GM21576 (cell line): Measurements from ENCODE around the gene DGKG.
A peak's percentile ranks its signal among the peaks of the same experiment; 100 is the strongest.

Experiments used
- ATAC-seq: cut with Tn5 transposase; IDR thresholded peaks from one replicate; pipeline ENCODE4 v1.9.1; 2021; ENCODE audit warnings: mild to moderate bottlenecking, moderate library complexity; ENCODE audit not compliant: unreplicated experiment

Gene DGKG

GRCh38 chr3:186280737-186281136, 81.3 kb downstream of the DGKG start:
- ATAC-seq, result no peak

GRCh38 chr3:186277268-186277909, 84.6 kb downstream of the DGKG start:
- ATAC-seq, result no peak

GRCh38 chr3:186275436-186275835, 86.6 kb downstream of the DGKG start:
- ATAC-seq, result no peak

- no peak for ATAC-seq
These were observed 88.4 kb downstream of the DGKG start for GRCh38 chr3:186273586-186273985.

GRCh38 chr3:186270701-186271100, 91.3 kb downstream of the DGKG start:
- no peak for ATAC-seq

- ATAC-seq, result no peak
These were observed 93.2 kb downstream of the DGKG start for GRCh38 chr3:186268616-186269448.

- ATAC-seq, result no peak
These were observed 94.3 kb downstream of the DGKG start for GRCh38 chr3:186267758-186268157.

- ATAC-seq, result no peak
These were observed 97.2 kb downstream of the DGKG start for GRCh38 chr3:186264608-186265400.

GRCh38 chr3:186261638-186262037, 100.4 kb downstream of the DGKG start:
- ATAC-seq, result no peak

- ATAC-seq, result no peak
These were observed 101.3 kb downstream of the DGKG start for GRCh38 chr3:186260726-186261125.

GRCh38 chr3:186259612-186260383, 102.2 kb downstream of the DGKG start:
- ATAC-seq, result peak; percentile 47

- no peak for ATAC-seq
These were observed 103.1 kb downstream of the DGKG start for GRCh38 chr3:186258968-186259367.

GRCh38 chr3:186257866-186258265, 104.2 kb downstream of the DGKG start:
- no peak for ATAC-seq

GRCh38 chr3:186255703-186256331, 106.2 kb downstream of the DGKG start:
- no peak for ATAC-seq

- peak; percentile 67 for ATAC-seq
These were observed 107.1 kb downstream of the DGKG start for GRCh38 chr3:186254676-186255650.

GRCh38 chr3:186251948-186252619, 110.0 kb downstream of the DGKG start:
- no peak for ATAC-seq

GRCh38 chr3:186248850-186249249, 113.2 kb downstream of the DGKG start:
- no peak for ATAC-seq
